ENCODE measurements around the gene CLEC4M.

GRCh38 chr19:7781157-7781556 is 18.1 kb downstream of the CLEC4M start:
- peak in 1 of 2 experiments; percentile 46; a peak in 2 of 4 replicates for TF ChIP-seq CTCF (conservative IDR thresholded peaks at IDR 0.05; ENCODE audit: low read depth in 2 of 2)
- no peak for TF ChIP-seq CREB1 (CRISPR knock-in tag; IDR thresholded peaks at IDR 0.05; ENCODE audit: low read depth)
- no peak for TF ChIP-seq REST (IDR thresholded peaks at IDR 0.05; ENCODE audit: unreplicated experiment)
- no peak for TF ChIP-seq POLR2AphosphoS5 (IDR thresholded peaks at IDR 0.05; ENCODE audit: low read depth)
- TF ChIP-seq EZH2phosphoT487 (IDR thresholded peaks at IDR 0.05; ENCODE audit: unreplicated experiment), result no peak

Measured in GM23338 (cell line).